ENCODE measurements around the gene WDR45.
"Not testable (repeated sequence)": the region's sequence is repeated elsewhere in the genome, so short reads cannot be mapped to it uniquely, and the experiment has no call there.

The WDR45 gene

GRCh38 chrX:49079489-49080428 is at the start of gene WDR45:
Gene WDR45, minus strand, starts transcription at chrX:49079887. Its CDS starts 1,792 bp downstream, at chrX:49078095.
- DNase-seq: peak; percentile 51

DNA sequence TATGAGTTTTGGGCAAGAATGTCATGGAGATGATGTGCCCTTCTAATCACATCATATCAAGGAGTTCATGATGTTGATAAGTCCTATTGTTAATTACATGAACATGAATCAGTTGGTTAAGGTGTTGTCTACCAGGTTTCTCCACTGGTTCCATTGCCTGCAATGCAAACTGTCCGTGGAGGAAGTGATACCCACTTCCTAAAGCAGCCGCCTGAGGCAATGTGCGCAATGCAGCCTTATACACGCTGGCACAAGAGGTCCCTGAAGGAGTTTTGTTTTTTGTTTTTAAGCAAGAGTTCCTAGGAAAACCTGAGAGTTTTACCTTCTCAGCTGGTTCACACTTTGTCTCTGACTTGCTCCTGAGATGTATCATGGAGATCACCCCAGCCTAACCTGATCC is 49.7 kb upstream of the WDR45 start:
- DNase-seq: no peak

GRCh38 chrX:49127742-49128258 is 48.1 kb upstream of the WDR45 start:
- DNase-seq: not testable (repeated sequence)

GRCh38 chrX:49122499-49122898 is 42.8 kb upstream of the WDR45 start:
- DNase-seq: no peak

- no peak for DNase-seq
Observed at GRCh38 chrX:49120091-49120490, 40.4 kb upstream of the WDR45 start.

DNA sequence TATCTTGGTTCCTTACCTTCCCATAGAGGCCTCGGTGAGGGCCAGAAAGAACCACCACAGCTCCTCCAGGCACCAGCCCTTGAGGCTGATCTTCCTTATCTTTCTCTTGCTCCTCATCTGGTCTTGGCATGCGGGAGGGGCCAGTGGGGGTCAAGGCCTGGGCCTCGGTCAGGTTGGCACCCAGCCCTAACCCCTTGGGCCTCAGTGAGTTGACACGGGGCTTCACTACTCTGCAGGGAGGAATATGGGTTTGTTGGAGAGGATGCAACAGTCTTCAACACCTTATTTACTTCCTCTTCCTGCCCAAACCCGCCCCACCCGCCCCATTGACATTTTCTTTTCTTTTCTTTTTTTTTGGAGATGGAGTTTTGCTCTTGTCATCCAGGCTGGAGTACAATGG is 37.9 kb upstream of the WDR45 start:
- DNase-seq: no peak

- no peak for DNase-seq
Observed at GRCh38 chrX:49116716-49117115, 37.0 kb upstream of the WDR45 start.

DNA sequence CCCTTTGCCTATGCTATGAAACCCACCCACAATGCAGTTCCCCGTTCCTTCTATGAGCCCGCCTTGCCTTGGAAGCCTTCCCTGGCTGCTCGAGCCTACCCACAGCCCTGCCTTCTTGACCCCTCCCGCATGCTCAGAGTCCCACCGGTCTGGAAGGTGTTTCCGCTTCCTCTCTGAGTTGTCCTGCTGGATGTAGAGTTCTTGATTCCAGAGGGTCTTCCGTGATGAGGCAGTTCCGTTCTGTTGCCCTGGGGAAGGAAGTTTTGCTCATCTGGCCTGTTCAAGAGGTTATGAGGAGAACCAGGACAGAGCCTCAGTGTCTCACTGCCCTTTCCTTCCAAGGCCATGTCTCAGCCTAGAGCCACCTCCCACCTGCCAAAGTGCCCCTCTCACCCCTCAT is 36.4 kb upstream of the WDR45 start:
- no peak for DNase-seq

DNA sequence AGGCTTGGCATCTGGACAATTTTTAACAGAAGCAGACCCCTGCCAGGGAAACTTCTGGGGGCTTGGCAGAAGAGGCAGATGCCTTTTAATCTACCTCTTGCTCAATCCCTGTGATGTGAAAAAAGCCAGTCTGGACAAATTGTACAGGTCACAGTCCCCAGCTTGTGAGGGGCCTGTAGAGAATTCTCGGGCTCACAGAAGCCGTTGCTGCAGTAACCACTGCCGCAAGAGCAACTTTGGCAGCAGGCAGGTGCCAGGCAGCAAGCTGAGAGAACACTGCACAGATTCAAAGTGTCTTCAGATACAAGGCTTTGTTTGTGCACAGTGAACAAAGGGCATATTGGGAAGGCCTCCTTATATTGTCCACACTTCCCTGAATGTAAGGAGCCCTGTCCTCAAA is 32.1 kb upstream of the WDR45 start:
- DNase-seq: no peak

GRCh38 chrX:49110417-49110816 is 30.7 kb upstream of the WDR45 start:
- no peak for DNase-seq

DNA sequence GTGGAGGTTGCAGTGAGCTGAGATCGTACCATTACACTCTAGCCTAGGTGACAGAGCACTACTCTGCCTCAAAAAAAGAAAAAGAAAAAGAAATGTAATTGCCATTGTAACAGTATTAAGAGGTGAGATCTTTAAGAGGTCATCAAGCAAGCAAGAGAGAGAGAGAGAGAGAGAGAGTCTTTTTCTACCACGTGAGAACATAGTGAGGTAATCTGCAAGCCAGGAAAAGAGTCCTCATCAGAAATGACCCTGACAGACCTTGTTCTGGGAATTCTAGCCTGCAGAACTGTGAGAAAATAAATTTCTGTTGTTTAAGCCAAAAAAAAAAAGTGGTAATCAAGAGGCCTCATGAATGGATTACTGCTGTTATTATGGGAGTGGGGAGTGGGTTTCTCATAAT is 29.0 kb upstream of the WDR45 start:
- no peak for DNase-seq

DNA sequence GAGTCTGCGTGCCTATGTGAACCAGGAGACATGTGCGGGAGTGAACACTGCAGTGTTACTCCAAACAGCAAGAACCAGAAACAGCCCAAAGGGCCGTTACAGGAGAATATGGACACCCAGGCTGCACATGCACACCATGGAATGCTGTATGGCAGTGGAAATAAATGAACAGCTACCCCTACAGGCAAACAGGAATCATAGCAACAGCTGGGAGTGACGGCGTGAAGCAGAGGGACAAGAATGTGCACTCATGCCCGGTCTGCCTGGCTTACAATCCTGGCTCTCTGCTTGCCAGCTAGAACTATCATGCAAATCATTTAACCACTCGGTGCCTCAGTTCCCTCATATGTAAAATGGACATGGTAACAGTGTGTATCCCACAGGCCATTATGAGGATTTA is 27.2 kb upstream of the WDR45 start:
- DNase-seq: no peak

GRCh38 chrX:49106296-49106695 is 26.6 kb upstream of the WDR45 start:
- no peak for DNase-seq

- no peak for DNase-seq
Observed at GRCh38 chrX:49103637-49104036, 23.9 kb upstream of the WDR45 start.

DNA sequence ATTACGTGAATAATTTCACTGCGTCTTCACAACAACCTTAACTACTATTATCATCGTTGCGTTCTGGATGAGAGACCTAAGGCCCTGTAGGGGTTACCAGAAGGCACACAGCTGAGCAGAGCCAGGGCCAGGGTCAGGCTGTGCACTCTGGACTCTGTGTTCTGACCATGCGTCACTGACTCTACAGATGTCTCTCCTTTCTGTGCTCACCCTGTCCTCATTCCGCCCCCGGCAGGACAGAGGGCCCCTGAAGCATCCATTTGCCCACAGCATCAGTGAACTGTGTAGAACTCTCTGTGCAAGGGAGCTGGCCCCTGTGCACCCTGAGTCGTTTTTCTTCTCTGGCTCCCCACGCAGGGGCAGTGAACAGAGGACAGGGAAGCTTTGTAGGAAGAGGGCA is 22.5 kb upstream of the WDR45 start:
- no peak for DNase-seq

GRCh38 chrX:49101629-49101984 is 21.9 kb upstream of the WDR45 start:
- DNase-seq: no peak

DNA sequence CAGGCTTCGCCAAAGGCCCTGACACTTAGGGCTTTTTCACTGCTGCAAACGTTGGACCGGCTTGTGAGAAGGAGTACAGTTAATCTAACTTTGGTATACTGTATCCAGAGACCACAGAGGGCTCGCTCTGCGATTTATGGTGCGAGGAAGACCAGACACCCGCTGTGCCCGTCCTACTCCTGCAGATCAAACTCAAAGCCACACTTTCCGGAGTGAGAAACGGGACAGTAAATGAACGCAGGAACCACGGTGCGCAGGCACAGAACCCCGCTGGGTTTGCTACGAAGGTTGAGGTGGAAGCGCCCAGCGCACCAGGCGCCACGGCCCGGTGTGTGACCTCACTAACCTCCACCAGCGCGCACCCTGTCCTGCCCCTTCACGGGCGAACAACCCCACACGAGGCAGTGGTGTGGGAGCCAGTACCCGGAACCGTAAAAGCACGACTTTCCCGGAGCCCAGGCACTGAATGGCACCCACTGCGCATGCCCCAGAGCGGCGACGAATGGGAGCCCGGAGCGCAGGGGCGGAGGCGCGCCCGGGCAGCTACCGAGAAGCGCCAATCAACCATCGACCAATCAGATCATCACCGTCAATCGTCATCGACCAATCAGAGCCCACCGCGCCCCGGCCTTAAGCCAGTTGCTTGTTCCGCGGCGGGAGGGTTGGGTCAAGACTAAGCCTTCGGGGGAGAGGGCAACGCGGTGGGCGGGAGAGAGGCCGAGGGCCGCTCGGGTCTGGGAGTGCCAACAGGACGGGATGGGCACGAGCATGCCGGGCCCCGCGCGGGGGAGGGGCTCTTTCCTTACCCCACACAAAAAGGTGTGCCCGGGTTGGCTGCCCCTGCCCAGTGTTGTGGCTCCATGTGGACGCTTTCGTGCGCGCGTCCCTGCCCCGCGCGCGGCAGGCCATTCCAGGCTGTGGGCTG is 21.3 kb upstream of the WDR45 start:
- peak; percentile 78 for DNase-seq

DNA sequence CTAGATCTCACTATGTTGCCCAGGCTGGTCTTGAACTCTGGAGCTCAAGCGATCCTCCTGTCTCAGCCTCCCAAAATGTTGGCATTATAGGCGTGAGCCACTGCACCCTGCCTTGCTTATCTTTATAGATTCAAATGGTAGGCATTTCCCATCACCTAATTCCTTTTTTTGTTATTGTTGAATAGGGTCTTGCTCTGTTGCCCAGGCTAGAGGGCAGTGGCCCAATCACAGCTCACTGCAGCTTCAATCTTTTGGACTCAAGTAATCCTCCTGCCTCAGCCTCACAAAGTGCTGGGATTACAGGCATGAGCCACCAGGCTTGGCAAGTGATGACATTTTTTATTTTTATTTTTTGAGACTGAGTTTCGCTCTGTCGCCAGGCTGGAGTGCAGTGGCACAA is 16.7 kb upstream of the WDR45 start:
- no peak for DNase-seq

GRCh38 chrX:49089553-49089952 is 9.9 kb upstream of the WDR45 start:
- DNase-seq: no peak

GRCh38 chrX:49082271-49082871 is 2.7 kb upstream of the WDR45 start:
- DNase-seq: no peak

DNA sequence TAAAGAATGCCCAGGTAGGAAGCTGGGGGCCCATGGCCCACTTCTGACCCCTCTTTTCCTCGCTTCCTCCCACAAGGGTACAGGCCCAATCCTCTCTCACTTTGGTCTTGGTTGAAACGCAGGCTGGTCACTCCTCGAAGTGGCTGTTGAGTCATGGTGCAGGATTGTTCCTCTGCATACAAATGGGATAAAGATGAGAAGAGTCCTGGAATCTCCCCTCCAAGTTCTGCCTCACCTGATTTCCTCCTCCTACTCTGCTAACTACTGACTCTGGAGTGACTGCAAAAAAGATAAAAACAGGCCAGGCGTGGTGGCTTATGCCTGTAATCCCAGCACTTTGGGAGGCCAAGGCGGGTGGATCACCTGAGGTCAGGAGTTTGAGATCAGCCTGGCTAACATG is 1.7 kb downstream of the WDR45 start:
- no peak for DNase-seq

DNA sequence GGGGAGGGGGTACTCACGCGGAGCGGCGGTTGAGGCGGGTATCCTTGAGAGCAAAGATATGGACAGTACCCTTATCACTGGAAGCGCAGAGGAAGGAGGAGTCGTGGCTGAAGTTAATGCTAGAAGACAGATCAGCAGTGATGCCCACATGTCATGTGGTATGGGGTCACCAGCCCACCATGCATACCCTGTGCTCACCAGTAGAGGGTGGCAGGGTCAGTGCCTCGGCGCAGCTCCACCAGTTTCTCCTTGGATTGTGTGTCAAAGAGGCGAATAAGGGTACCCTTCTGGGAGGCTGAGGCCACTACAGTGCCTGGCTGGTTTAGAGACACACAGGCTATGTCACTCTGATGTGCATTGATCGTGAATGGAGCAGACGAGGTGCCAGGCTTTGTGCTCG is 4.3 kb downstream of the WDR45 start:
- no peak for DNase-seq

Data from activated T-cell treated with anti-CD3 and anti-CD28 coated beads for 4 hours (primary cell).